GM10266 (cell line): ENCODE data around the gene XRCC5.
A peak's percentile ranks its signal among the peaks of the same experiment; 100 is the strongest.
"Not testable (repeated sequence)": the region's sequence is repeated elsewhere in the genome, so short reads cannot be mapped to it uniquely, and the experiment has no call there.

ENCODE experiments used
- DNase-seq: peaks from one replicate; pipeline ENCODE4 v3.0.0; 2012; ENCODE audit errors: extremely low spot score
- TF ChIP-seq, protein P1 (sequence below): IDR thresholded peaks from 2 replicates; pipeline ENCODE4 v1.5.1; 2012; ENCODE audit warnings: mild to moderate bottlenecking, low read depth; ENCODE audit not compliant: control insufficient read depth, insufficient read depth; ENCODE audit errors: missing control alignments

Gene XRCC5

DNA sequence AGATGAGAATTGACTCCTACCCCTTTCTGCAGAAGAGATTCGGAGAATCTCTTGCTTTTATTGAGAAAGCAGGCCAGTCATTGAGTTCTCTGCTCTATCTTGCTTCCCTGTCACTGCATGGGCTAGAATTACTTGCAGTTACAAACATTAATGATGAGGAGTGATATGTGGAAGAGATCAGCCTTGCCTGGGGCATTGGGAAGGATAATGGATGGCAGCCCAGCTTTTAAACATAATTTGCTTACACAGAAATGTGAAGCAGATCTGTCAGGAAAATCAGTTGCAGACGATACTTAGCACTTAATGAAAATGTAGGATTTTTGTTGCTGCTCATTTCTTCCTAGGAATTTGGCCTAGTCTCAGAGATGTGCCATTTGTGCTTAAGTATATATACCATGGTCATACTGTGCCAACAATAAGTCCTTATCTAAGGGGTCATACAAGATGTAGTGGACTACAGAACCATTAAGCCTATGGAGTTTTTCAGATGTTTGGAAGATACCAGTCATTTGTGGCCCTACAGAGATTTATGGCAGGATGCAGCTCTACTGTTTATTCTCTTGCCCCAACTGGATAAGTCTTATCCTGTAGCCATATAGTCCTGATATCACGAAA lies 92.7 kb downstream of the XRCC5 start:
- TF ChIP-seq, protein P1, sequence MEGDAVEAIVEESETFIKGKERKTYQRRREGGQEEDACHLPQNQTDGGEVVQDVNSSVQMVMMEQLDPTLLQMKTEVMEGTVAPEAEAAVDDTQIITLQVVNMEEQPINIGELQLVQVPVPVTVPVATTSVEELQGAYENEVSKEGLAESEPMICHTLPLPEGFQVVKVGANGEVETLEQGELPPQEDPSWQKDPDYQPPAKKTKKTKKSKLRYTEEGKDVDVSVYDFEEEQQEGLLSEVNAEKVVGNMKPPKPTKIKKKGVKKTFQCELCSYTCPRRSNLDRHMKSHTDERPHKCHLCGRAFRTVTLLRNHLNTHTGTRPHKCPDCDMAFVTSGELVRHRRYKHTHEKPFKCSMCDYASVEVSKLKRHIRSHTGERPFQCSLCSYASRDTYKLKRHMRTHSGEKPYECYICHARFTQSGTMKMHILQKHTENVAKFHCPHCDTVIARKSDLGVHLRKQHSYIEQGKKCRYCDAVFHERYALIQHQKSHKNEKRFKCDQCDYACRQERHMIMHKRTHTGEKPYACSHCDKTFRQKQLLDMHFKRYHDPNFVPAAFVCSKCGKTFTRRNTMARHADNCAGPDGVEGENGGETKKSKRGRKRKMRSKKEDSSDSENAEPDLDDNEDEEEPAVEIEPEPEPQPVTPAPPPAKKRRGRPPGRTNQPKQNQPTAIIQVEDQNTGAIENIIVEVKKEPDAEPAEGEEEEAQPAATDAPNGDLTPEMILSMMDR = no peak

DNA sequence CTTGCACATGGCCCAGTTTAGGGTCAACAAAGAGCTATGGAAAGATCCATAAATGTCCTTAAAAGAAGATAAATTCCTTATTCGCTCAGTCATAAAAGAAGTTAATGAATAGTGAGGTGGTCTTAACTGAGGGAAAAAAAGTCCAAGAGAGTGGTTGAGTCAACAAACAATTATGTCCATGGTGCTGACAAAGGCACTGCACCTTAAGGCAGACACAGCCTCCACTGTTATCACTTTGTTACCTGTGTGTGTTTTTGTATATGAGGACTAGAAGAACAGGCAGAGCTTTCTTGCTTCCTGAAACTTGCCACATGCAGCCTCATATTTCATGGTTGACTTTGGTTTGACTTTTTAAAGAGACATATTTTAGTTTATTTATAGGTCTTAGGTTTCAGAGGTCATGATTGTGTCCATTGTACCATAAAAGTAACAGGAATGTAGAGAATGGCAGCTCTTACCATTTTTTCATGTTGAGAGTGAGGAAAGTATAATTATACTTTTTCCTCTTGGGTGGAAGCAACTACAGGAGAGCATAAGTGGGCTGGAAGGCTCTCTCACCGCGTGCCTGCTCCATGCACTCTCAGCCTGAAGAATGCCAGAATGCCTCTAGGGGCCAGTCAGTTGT lies 93.6 kb downstream of the XRCC5 start:
- DNase-seq = no peak
- TF ChIP-seq, protein P1 = no peak

More for the DNA sequence above, 92.7 kb downstream of the XRCC5 start:
- DNase-seq = no peak

DNA sequence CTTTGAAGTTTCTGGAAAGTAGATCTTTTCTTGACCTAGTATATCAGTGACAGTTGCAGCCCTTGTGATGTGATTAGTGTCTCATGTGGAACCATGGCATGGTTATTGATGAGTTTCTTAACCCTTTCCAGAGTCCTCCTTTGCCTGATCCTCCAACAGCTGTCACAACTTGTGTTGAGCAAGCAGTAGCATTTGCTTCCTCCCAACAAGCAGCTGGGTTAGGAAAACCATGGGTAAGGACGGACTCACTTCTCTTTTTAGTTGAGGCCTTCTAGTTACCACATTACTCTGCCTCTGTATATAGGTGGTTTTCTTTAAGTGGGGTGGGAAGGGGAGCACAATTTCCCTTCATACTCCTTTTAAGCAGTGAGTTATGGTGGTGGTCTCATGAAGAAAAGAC lies 96.3 kb downstream of the XRCC5 start:
- TF ChIP-seq, protein P1 = no peak

DNA sequence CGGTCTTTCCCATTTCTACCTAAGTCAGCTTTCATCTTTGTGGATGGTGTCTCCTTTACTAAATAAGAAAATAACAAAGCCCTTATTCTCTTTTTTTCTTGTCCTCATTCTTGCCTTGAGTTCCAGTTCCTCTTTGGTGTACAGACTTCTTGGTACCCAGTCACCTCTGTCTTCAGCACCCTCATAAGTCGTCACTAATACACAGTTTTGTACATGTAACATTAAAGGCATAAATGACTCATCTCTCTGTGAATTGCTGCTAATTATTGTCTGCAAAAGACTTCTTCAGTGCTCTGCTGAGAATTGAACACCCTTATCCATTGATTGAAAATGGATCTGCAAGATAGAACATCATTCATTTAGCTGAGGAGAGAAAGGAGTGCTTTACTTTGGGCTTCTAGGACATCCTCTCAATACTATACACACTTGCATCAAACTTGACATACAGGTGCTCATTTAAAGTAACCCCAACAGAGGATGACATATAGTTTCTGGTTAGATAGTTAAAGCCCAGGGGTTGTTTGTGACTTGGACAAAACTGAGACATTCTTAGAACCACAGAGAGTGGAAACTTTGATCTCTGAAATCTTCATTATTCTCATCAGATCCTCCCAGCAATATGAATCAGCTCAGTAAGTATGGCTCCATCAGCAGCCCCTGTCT lies 97.0 kb downstream of the XRCC5 start:
- DNase-seq = peak; percentile 30
- TF ChIP-seq, protein P1 = no peak

More for the DNA sequence above, 96.3 kb downstream of the XRCC5 start:
- DNase-seq = no peak

DNA sequence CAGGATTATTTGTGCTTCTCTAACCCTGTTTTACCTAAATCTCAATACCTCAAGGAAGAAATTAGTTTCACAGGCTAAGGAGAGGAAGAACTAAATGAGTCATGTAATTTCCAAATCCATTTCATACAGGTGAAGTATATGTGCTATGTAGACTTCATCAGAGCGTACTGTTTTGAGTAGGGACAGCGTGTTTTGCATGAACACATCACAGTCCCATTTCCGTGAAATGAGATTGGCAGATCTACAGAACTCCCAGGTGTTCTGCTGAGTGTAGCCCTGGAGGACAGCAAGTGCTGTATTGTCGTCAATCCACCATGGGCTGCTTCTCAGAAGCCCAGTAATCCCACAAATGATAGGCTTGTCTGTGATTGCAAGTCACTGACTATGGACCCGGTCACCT lies 97.7 kb downstream of the XRCC5 start:
- TF ChIP-seq, protein P1 = no peak
- no peak for DNase-seq

DNA sequence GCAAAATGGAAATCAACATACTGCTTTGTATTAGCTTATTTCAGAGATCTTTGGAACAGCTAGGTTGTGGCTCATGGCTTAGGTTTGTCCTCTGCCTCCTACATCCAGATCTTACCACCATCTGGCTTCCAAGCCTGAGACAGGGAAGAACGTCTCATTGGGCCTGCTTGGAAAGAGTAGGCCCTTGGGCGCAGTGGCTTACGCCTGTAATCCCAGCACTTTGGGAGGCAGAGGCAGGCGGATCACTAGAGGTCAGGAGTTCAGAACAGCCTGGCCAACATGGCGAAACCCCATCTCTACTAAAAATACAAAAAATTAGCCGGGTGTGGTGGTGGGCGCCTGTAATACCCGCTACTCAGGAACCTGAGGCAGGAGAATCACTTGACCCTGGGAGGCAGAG lies 99.5 kb downstream of the XRCC5 start:
- not testable (repeated sequence) for DNase-seq

DNA sequence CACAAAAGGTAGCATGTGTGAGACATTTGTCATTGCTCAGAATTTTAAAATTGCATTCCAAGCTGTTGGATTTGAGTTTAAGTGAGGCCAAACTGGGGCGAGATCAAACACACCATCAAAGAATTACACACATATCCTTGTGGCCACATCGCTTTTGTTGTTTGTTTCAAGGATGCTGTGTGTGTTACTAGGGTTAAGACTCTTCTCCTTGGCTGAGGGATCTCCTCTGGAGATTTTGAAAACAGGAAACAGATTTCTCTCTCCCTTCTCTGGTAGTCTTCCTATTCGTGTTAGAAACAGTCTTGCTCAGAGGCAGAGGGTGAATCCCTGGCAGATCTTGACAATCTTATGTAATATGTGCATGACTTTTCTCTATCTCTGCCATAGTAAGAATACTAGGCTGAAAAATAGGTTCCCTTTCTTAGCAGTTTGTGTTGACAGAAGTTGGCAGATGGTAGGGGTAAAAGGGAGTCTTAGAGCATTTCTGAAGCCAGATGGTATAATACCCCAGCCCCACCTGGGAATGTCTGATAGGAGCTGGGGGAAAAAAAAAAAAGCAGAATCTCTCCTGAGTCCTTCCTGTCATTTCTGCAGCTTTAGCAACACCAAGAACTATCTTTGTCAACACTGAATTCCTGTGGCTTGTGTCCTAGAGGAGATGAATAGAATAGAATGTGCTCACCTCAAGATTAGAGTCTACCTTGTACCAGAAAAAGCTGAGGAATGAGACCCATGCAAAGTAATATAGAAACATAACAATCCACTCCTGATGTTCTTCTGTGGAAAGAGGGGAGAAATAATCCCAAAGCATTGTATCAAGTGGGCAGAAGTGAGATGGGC lies 101.8 kb downstream of the XRCC5 start:
- no peak for DNase-seq
- TF ChIP-seq, protein P1 = no peak
